Measurements from ENCODE around the gene NPAS3. TPM values are rescaled to one million over a fixed set of nuclear protein-coding genes. Genes with fewer than 3 reads are reported as not detected.

NPAS3 gene
- total and polyA plus RNA-seq, 5 donors from 2014 or later, result not detected

GRCh38 chr14:33229269-33229929 is 290.7 kb downstream of the NPAS3 start:
- ATAC-seq (ENCODE audit: low read depth in 2 of 2) (no peak), DNase-seq (no peak)
- H3K4me1 ChIP-seq (ENCODE audit: control insufficient read depth, insufficient read depth, low read length, poor library complexity, severe bottlenecking), result no peaks in the 10 kb centered on the region
- Mint-ChIP-seq H3K27me3 (peaks cover 4% of the 10 kb centered on the region), H3K4me1 (no peaks in the 10 kb centered on the region), H3K4me3 (no peak overlapping the region), H3K36me3 (no peaks in the 10 kb centered on the region), H3K9me3 (peaks cover 0 to 5% (median 1%) of the 10 kb centered on the region in 7 donors), H3K27ac (no peak overlapping the region)
- no peaks in the 10 kb centered on the region for H3K36me3 ChIP-seq (ENCODE audit: control insufficient read depth, insufficient read depth, low read length)
- H3K27ac ChIP-seq (ENCODE audit: insufficient read depth, low read length, poor library complexity, severe bottlenecking), result no peak overlapping the region
- H3K27me3 ChIP-seq (ENCODE audit: control insufficient read depth, insufficient read depth, low read length), result no peaks in the 10 kb centered on the region
- H3K9me3 ChIP-seq (ENCODE audit: control insufficient read depth in 2 of 2, low read length in 2 of 2), result no peaks in the 10 kb centered on the region
- no peak overlapping the region for H3K4me3 ChIP-seq (ENCODE audit: low read depth, low read length)

GRCh38 chr14:33230021-33230420 is 291.3 kb downstream of the NPAS3 start:
- Mint-ChIP-seq H3K9me3 (peaks cover 0 to 5% (median 1%) of the 10 kb centered on the region in 7 donors), H3K27ac (no peak overlapping the region), H3K4me3 (no peak overlapping the region), H3K27me3 (peaks cover 4% of the 10 kb centered on the region), H3K4me1 (no peaks in the 10 kb centered on the region), H3K36me3 (no peaks in the 10 kb centered on the region)
- Histone ChIP-seq H3K9me3 (ENCODE audit: control insufficient read depth in 2 of 2, low read length in 2 of 2) (no peaks in the 10 kb centered on the region), H3K27me3 (ENCODE audit: control insufficient read depth, insufficient read depth, low read length) (no peaks in the 10 kb centered on the region), H3K36me3 (ENCODE audit: control insufficient read depth, insufficient read depth, low read length) (no peaks in the 10 kb centered on the region), H3K27ac (ENCODE audit: insufficient read depth, low read length, poor library complexity, severe bottlenecking) (no peak overlapping the region), H3K4me1 (ENCODE audit: control insufficient read depth, insufficient read depth, low read length, poor library complexity, severe bottlenecking) (no peaks in the 10 kb centered on the region), H3K4me3 (ENCODE audit: low read depth, low read length) (no peak overlapping the region)
- DNase-seq (no peak), ATAC-seq (ENCODE audit: low read depth in 2 of 2) (no peak)

GRCh38 chr14:33232031-33232430 is 293.4 kb downstream of the NPAS3 start:
- ATAC-seq (ENCODE audit: low read depth in 2 of 2), result no peak
- no peak overlapping the region for H3K27ac ChIP-seq (ENCODE audit: insufficient read depth, low read length, poor library complexity, severe bottlenecking)
- no peaks in the 10 kb centered on the region for H3K36me3 Mint-ChIP-seq
- no peaks in the 10 kb centered on the region for H3K4me1 ChIP-seq (ENCODE audit: control insufficient read depth, insufficient read depth, low read length, poor library complexity, severe bottlenecking)
- no peak overlapping the region for H3K4me3 ChIP-seq (ENCODE audit: low read depth, low read length)
- H3K27ac Mint-ChIP-seq, result no peak overlapping the region
- H3K9me3 Mint-ChIP-seq, result peaks cover 0 to 8% (median 1%) of the 10 kb centered on the region in 7 donors
- no peak for DNase-seq
- H3K4me3 Mint-ChIP-seq, result no peak overlapping the region
- H3K36me3 ChIP-seq (ENCODE audit: control insufficient read depth, insufficient read depth, low read length), result no peaks in the 10 kb centered on the region
- no peaks in the 10 kb centered on the region for H3K27me3 ChIP-seq (ENCODE audit: control insufficient read depth, insufficient read depth, low read length)
- H3K4me1 Mint-ChIP-seq, result no peaks in the 10 kb centered on the region
- peaks cover 4% of the 10 kb centered on the region for H3K27me3 Mint-ChIP-seq
- no peaks in the 10 kb centered on the region for H3K9me3 ChIP-seq (ENCODE audit: control insufficient read depth in 2 of 2, low read length in 2 of 2)

- Mint-ChIP-seq H3K36me3 (no peaks in the 10 kb centered on the region), H3K27ac (no peak overlapping the region), H3K4me1 (no peaks in the 10 kb centered on the region), H3K9me3 (peaks cover 0 to 4% (median 0%) of the 10 kb centered on the region in 7 donors), H3K4me3 (no peak overlapping the region), H3K27me3 (peaks cover 4% of the 10 kb centered on the region)
- Histone ChIP-seq H3K27me3 (ENCODE audit: control insufficient read depth, insufficient read depth, low read length) (no peaks in the 10 kb centered on the region), H3K4me3 (ENCODE audit: low read depth, low read length) (no peak overlapping the region), H3K27ac (ENCODE audit: insufficient read depth, low read length, poor library complexity, severe bottlenecking) (no peak overlapping the region), H3K9me3 (ENCODE audit: control insufficient read depth in 2 of 2, low read length in 2 of 2) (no peaks in the 10 kb centered on the region), H3K36me3 (ENCODE audit: control insufficient read depth, insufficient read depth, low read length) (no peaks in the 10 kb centered on the region), H3K4me1 (ENCODE audit: control insufficient read depth, insufficient read depth, low read length, poor library complexity, severe bottlenecking) (no peaks in the 10 kb centered on the region)
- DNase-seq (no peak), ATAC-seq (ENCODE audit: low read depth in 2 of 2) (no peak)
Observed at GRCh38 chr14:33237115-33237740, 298.5 kb downstream of the NPAS3 start.

- no peaks in the 10 kb centered on the region for H3K27me3 Mint-ChIP-seq
- Histone ChIP-seq H3K4me3 (ENCODE audit: low read depth, low read length) (no peak overlapping the region), H3K9me3 (ENCODE audit: control insufficient read depth in 2 of 2, low read length in 2 of 2) (no peaks in the 10 kb centered on the region), H3K27me3 (ENCODE audit: control insufficient read depth, insufficient read depth, low read length) (no peaks in the 10 kb centered on the region), H3K27ac (ENCODE audit: insufficient read depth, low read length, poor library complexity, severe bottlenecking) (no peak overlapping the region), H3K36me3 (ENCODE audit: control insufficient read depth, insufficient read depth, low read length) (no peaks in the 10 kb centered on the region), H3K4me1 (ENCODE audit: control insufficient read depth, insufficient read depth, low read length, poor library complexity, severe bottlenecking) (no peaks in the 10 kb centered on the region)
- DNase-seq, result no peak
- H3K9me3 Mint-ChIP-seq, result peaks cover 0 to 7% (median 0%) of the 10 kb centered on the region in 7 donors
- ATAC-seq (ENCODE audit: low read depth in 2 of 2), result no peak
- H3K4me3 Mint-ChIP-seq, result no peak overlapping the region
- no peaks in the 10 kb centered on the region for H3K4me1 Mint-ChIP-seq
- H3K36me3 Mint-ChIP-seq, result no peaks in the 10 kb centered on the region
- no peak overlapping the region for H3K27ac Mint-ChIP-seq
Observed at GRCh38 chr14:33239465-33239864, 300.8 kb downstream of the NPAS3 start.

- Mint-ChIP-seq H3K27me3 (no peaks in the 10 kb centered on the region), H3K27ac (peak overlapping the region in 1 of 3 donors; percentile 66), H3K9me3 (peaks cover 0 to 3% (median 0%) of the 10 kb centered on the region in 7 donors), H3K4me3 (no peak overlapping the region), H3K36me3 (no peaks in the 10 kb centered on the region), H3K4me1 (no peaks in the 10 kb centered on the region)
- DNase-seq, result no peak
- no peak for ATAC-seq (ENCODE audit: low read depth in 2 of 2)
- no peaks in the 10 kb centered on the region for H3K36me3 ChIP-seq (ENCODE audit: control insufficient read depth, insufficient read depth, low read length)
- H3K27me3 ChIP-seq (ENCODE audit: control insufficient read depth, insufficient read depth, low read length), result no peaks in the 10 kb centered on the region
- no peak overlapping the region for H3K4me3 ChIP-seq (ENCODE audit: low read depth, low read length)
- no peak overlapping the region for H3K27ac ChIP-seq (ENCODE audit: insufficient read depth, low read length, poor library complexity, severe bottlenecking)
- no peaks in the 10 kb centered on the region for H3K9me3 ChIP-seq (ENCODE audit: control insufficient read depth in 2 of 2, low read length in 2 of 2)
- no peaks in the 10 kb centered on the region for H3K4me1 ChIP-seq (ENCODE audit: control insufficient read depth, insufficient read depth, low read length, poor library complexity, severe bottlenecking)
Observed at GRCh38 chr14:33240466-33240865, 301.8 kb downstream of the NPAS3 start.

- no peak for DNase-seq
- H3K4me1 Mint-ChIP-seq, result no peaks in the 10 kb centered on the region
- H3K4me3 ChIP-seq (ENCODE audit: low read depth, low read length), result no peak overlapping the region
- H3K4me1 ChIP-seq (ENCODE audit: control insufficient read depth, insufficient read depth, low read length, poor library complexity, severe bottlenecking), result no peaks in the 10 kb centered on the region
- no peaks in the 10 kb centered on the region for H3K36me3 ChIP-seq (ENCODE audit: control insufficient read depth, insufficient read depth, low read length)
- no peak overlapping the region for H3K27ac ChIP-seq (ENCODE audit: insufficient read depth, low read length, poor library complexity, severe bottlenecking)
- peaks cover 0 to 3% (median 0%) of the 10 kb centered on the region in 7 donors for H3K9me3 Mint-ChIP-seq
- no peak overlapping the region for H3K4me3 Mint-ChIP-seq
- H3K9me3 ChIP-seq (ENCODE audit: control insufficient read depth in 2 of 2, low read length in 2 of 2), result no peaks in the 10 kb centered on the region
- no peak for ATAC-seq (ENCODE audit: low read depth in 2 of 2)
- H3K36me3 Mint-ChIP-seq, result no peaks in the 10 kb centered on the region
- no peak overlapping the region for H3K27ac Mint-ChIP-seq
- H3K27me3 Mint-ChIP-seq, result no peaks in the 10 kb centered on the region
- H3K27me3 ChIP-seq (ENCODE audit: control insufficient read depth, insufficient read depth, low read length), result no peaks in the 10 kb centered on the region
Observed at GRCh38 chr14:33241331-33241730, 302.7 kb downstream of the NPAS3 start.

Measured in CD4-positive, CD25-positive, alpha-beta regulatory T cell (primary cell).